Measurements from ENCODE around the gene SPOCD1.

Gene SPOCD1

DNA sequence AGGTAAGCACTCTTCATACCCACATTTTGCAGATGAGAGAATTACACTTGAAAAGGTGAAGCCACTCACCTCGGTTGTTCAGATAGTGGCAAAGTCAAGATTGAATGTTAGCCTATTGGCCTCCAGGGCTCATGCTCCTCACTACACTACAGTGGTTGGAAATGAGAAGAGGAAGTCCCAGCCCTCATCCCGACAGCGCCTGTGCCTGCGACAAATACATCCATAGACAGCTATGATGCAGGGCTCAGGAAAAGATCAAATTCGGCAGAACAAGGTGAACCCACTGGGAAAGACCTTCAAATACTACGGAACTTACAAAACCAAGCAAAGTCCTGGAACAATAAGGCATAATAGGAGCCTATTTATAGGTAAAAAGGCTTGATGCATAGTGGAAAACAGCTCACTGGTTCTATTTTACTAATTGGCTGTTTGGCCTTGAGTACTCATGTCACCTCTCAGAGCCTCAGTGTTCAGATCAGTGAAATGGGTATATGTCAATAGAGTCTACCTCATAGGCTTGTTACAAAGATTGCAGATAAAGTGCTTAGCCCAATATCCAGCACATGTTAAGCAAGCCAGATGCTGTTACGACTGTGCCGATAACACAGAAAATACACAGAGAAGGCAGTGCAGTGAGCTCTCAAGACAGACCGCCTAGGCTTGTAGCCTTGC is 3.5 kb downstream of the SPOCD1 start:
- Histone ChIP-seq H3K27ac (replicated peaks) (no peak overlapping the region), H3K4me3 (replicated peaks; ENCODE audit: insufficient read depth, low read length) (no peak overlapping the region), H3K27me3 (ENCODE audit: insufficient read depth, poor library complexity, severe bottlenecking) (no peaks in the 10 kb centered on the region)
- peak in 1 of 2 experiments; percentile 34 for DNase-seq (ENCODE audit: low read depth in 1 of 2, low spot score in 1 of 2)
- no peak for TF ChIP-seq POLR2AphosphoS5 (IDR thresholded peaks at IDR 0.05; ENCODE audit: low read depth)
- TF ChIP-seq SPI1 (IDR thresholded peaks at IDR 0.05; ENCODE audit: borderline replicate concordance, low read depth) = peak; percentile 83
- TF ChIP-seq, protein P1, sequence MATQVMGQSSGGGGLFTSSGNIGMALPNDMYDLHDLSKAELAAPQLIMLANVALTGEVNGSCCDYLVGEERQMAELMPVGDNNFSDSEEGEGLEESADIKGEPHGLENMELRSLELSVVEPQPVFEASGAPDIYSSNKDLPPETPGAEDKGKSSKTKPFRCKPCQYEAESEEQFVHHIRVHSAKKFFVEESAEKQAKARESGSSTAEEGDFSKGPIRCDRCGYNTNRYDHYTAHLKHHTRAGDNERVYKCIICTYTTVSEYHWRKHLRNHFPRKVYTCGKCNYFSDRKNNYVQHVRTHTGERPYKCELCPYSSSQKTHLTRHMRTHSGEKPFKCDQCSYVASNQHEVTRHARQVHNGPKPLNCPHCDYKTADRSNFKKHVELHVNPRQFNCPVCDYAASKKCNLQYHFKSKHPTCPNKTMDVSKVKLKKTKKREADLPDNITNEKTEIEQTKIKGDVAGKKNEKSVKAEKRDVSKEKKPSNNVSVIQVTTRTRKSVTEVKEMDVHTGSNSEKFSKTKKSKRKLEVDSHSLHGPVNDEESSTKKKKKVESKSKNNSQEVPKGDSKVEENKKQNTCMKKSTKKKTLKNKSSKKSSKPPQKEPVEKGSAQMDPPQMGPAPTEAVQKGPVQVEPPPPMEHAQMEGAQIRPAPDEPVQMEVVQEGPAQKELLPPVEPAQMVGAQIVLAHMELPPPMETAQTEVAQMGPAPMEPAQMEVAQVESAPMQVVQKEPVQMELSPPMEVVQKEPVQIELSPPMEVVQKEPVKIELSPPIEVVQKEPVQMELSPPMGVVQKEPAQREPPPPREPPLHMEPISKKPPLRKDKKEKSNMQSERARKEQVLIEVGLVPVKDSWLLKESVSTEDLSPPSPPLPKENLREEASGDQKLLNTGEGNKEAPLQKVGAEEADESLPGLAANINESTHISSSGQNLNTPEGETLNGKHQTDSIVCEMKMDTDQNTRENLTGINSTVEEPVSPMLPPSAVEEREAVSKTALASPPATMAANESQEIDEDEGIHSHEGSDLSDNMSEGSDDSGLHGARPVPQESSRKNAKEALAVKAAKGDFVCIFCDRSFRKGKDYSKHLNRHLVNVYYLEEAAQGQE (IDR thresholded peaks at IDR 0.05; ENCODE audit: insufficient replicate concordance, low read depth) = no peak
- TF ChIP-seq GABPA (IDR thresholded peaks at IDR 0.05; ENCODE audit: low read depth) = no peak
- TF ChIP-seq, protein P2, sequence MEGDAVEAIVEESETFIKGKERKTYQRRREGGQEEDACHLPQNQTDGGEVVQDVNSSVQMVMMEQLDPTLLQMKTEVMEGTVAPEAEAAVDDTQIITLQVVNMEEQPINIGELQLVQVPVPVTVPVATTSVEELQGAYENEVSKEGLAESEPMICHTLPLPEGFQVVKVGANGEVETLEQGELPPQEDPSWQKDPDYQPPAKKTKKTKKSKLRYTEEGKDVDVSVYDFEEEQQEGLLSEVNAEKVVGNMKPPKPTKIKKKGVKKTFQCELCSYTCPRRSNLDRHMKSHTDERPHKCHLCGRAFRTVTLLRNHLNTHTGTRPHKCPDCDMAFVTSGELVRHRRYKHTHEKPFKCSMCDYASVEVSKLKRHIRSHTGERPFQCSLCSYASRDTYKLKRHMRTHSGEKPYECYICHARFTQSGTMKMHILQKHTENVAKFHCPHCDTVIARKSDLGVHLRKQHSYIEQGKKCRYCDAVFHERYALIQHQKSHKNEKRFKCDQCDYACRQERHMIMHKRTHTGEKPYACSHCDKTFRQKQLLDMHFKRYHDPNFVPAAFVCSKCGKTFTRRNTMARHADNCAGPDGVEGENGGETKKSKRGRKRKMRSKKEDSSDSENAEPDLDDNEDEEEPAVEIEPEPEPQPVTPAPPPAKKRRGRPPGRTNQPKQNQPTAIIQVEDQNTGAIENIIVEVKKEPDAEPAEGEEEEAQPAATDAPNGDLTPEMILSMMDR (IDR thresholded peaks at IDR 0.05; ENCODE audit: insufficient read depth, low read length) = no peak

DNA sequence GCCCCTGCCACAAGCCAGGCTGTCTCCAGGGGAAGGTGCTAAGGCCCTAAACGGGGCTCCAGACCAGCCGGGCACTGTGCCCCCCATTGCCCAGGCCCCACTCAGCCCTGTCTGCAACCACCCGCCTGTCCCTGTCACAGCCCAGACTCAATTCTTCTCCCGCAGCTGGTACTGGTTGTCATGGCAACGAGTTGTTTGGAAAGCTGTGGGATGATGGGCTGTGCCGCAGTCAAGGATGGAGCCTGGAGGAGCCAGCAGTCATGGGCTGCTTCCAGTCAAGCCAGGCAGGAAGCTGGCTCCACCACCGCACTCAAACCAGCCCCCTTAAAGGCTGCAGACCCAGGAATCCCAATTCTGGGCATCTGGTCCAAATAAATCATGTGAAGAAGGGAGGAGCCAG is 4.2 kb downstream of the SPOCD1 start:
- no peak for TF ChIP-seq GABPA (IDR thresholded peaks at IDR 0.05; ENCODE audit: low read depth)
- TF ChIP-seq, protein P2 (IDR thresholded peaks at IDR 0.05; ENCODE audit: insufficient read depth, low read length) = no peak
- TF ChIP-seq, protein P1 (IDR thresholded peaks at IDR 0.05; ENCODE audit: insufficient replicate concordance, low read depth) = no peak
- Histone ChIP-seq H3K27ac (replicated peaks) (no peak overlapping the region), H3K27me3 (ENCODE audit: insufficient read depth, poor library complexity, severe bottlenecking) (no peaks in the 10 kb centered on the region), H3K4me3 (replicated peaks; ENCODE audit: insufficient read depth, low read length) (no peak overlapping the region)
- no peak for DNase-seq (ENCODE audit: low read depth in 1 of 2, low spot score in 1 of 2)

DNA sequence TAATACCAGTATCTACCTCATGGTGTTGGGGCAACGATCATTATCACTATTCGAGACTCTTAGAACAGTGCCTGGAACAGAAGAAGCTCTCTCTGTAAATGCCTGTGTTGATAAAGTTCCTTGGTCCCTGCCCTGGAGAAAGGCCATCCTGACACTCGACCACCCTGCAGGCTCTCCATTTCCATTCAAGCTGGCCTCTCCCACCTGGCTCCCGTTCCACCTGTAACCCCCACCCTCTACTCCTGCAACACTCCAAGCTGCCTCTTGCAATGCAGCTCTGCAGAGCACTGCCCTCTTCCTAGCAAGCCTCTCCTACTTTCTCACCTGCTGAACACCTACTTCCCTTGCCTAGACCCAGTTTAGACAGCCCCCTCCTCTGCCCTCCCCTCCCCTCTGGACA is 6.1 kb downstream of the SPOCD1 start:
- no peak for DNase-seq (ENCODE audit: low read depth in 1 of 2, low spot score in 1 of 2)

More for the DNA sequence above, 6.1 kb downstream of the SPOCD1 start:
- H3K27me3 ChIP-seq (ENCODE audit: insufficient read depth, poor library complexity, severe bottlenecking) = no peaks in the 10 kb centered on the region
- H3K27ac ChIP-seq (replicated peaks) = no peak overlapping the region
- H3K4me3 ChIP-seq (replicated peaks; ENCODE audit: insufficient read depth, low read length) = no peak overlapping the region
- TF ChIP-seq, protein P2 (IDR thresholded peaks at IDR 0.05; ENCODE audit: insufficient read depth, low read length) = no peak
- TF ChIP-seq POLR2AphosphoS5 (IDR thresholded peaks at IDR 0.05; ENCODE audit: low read depth) (no peak), GABPA (IDR thresholded peaks at IDR 0.05; ENCODE audit: low read depth) (no peak), SPI1 (IDR thresholded peaks at IDR 0.05; ENCODE audit: borderline replicate concordance, low read depth) (no peak)
- TF ChIP-seq, protein P1 (IDR thresholded peaks at IDR 0.05; ENCODE audit: insufficient replicate concordance, low read depth) = no peak

Data from HL-60 (cell line).